ENCODE data around the gene CUEDC2.
"Not testable (repeated sequence)": the region's sequence is repeated elsewhere in the genome, so short reads cannot be mapped to it uniquely, and the experiment has no call there.

CUEDC2 gene

GRCh38 chr10:102454662-102455487, 22.5 kb upstream of the CUEDC2 start:
- not testable (repeated sequence) for DNase-seq (ENCODE audit: low read depth in 2 of 2)

- no peak for DNase-seq (ENCODE audit: low read depth in 2 of 2)
Observed at GRCh38 chr10:102453502-102453901, 21.1 kb upstream of the CUEDC2 start.

DNA sequence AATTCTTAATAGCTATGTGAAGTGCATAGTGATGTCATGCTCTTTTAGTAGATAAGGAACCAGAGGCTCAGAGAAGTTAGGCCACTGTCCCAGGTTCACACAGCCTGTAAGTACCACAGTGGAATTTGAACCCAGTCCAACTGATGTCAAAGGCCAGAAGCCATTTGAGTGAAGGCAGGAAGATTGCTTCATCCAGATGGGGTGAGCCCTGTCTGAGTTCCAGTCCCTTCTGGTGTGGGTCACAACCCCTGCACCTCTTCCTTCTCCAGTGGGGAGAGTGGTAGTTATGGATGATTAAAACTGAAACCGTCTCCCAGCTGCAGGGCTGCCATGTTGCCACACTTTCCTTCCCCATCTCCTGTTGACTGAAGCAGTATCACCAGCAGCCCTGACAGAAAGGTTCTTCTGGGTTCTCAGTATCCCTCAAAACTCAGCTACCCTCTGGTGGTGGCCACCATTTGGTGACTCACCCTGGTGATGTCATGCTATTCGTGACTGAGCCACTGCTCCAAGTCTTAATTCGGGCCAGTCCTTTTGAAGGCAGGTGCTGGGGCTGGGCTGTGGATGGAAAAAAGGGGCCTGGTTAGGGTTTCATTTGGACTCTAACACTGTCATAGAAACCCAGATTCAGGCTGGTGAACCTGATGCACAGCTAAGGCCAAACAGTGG, 20.4 kb upstream of the CUEDC2 start:
- DNase-seq (ENCODE audit: low read depth in 2 of 2) = peak; percentile 73 to 81

GRCh38 chr10:102451105-102451969, 19.0 kb upstream of the CUEDC2 start, which contains the start of gene C10orf95:
C10orf95 (minus strand) TSS chr10:102451543; CDS start chr10:102451093, 450 bp downstream.
- no peak for DNase-seq (ENCODE audit: low read depth in 2 of 2)

DNA sequence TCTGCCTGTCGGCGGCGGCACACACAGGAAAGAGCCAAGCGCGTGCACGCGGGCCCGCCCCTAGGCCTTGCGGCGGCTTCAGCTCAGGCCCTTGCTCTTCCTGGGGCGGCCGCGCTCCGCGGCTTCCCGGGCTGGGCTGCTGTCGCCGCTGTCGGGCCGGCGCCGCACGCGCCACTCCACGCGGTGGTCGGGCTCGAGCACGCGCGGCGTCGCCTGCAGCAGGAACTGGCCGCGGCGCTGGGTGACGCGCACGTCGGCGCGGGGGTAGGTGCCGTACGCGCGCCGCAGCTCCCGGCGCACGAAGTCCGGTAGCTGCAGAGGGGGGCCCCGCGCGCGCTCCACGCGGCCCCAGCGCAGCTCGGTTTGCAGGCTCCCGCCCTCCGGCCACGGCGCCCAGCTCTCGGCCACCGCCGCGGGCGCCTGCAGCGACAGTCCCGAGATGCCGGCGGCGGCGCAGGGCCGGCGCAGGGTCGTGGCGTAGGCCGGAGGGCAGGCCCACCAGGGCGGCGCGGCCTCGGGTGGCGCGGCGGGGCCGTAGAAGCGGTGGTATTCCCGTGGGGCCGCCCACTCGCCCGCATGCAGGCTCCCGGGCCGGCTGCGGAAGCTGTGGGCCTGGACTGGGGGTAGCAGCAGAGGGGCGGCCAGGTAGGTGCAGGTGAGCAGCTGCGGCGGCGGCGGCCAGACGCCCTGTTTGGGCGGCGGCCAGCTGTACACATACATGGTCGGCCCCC, 18.2 kb upstream of the CUEDC2 start:
- peak; percentile 81 to 85 for DNase-seq (ENCODE audit: low read depth in 2 of 2)

DNA sequence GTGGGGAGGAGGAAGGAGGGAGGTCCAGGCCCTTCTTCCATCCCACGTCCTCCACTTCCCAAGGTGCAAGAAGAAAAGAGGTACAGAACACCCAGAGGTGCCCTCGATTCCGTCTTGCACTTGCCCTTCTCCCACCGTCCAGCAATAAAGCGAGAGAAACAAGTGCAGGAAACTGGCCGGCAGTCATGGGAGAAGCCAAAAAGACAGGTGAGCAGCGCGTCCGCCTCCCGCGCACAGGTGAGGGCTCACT, 17.7 kb upstream of the CUEDC2 start:
- DNase-seq (ENCODE audit: low read depth in 2 of 2) = no peak

DNA sequence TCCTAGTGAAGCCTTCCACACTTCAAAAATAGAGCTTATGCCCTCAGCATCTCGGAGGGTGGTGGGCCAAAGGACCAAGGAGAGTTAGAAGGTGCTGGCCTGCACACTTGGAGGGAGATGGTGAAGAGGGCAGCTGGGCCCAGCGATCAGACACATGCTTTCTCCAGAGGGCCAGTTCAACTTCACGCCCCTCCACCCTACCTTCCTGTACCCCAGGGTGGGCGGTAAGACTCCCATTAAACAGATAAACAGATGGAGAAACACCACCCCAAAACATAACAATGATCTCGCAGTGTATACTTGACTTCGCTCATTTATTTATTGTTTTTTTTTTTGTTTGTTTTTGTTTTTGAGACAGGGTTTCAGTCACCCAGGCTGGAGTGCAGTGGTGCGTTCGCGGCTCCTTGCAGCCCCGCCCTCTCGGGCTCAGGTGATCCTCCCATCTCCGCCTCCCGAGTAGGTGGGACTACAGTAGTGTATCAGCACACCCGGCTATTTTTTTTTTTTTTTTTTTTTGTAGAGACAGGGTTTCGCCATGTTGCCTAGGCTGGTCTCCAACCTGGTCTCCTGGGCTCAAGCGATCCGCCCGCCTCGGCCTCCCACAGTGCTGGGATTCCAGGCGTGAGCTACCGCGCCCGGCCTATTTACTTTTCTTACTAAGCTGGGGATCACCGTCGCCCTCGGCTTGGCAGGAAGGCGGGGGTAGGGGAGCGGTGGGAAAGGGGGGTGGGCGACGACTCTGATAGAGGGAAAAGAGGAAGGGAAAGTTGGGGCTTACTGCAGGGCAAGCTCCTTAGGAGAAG, 17.1 kb upstream of the CUEDC2 start:
- peak; percentile 76 to 78 for DNase-seq (ENCODE audit: low read depth in 2 of 2)

DNA sequence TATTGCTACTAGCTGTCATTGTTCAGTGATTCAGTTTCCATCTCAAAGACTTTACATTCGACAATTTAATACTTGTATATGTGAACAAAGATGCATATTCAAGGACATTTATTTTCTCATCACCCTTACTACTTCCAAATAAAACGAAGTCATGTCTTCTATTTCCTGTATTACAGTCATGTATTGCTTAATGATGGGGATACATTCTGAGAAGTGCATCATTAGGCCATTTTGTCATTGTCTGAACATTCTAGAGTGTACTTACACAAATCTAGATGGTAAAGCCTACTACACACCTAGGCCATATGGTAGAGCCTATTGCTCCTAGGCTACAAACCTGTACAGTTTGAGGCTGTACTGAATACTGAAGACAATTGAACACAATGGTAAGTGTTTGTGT, 12.5 kb upstream of the CUEDC2 start:
- DNase-seq (ENCODE audit: low read depth in 2 of 2) = no peak

- no peak for DNase-seq (ENCODE audit: low read depth in 2 of 2)
Observed at GRCh38 chr10:102438374-102438773, 6.0 kb upstream of the CUEDC2 start.

DNA sequence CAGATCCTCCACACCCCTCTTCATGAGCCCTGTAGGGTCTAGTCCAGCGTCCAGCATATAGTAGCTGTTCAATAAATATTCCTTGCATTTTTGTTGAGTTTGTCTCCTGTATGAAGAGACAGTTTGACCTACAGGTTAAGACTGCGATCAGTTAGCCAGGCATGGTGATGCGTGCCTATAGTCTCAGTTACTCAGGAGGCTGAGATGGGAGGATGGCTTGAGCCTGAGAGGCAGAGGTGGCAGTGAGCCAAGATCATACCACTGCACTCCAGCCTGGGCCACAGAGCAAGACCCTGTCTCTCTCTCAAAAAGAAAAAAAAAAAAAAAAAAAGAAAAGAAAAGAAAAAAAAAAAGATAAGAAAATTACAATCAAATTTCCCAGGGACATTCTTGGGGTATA, 5.1 kb upstream of the CUEDC2 start:
- no peak for DNase-seq (ENCODE audit: low read depth in 2 of 2)

- DNase-seq (ENCODE audit: low read depth in 2 of 2) = no peak
Observed at GRCh38 chr10:102436312-102436711, 3.9 kb upstream of the CUEDC2 start.

DNA sequence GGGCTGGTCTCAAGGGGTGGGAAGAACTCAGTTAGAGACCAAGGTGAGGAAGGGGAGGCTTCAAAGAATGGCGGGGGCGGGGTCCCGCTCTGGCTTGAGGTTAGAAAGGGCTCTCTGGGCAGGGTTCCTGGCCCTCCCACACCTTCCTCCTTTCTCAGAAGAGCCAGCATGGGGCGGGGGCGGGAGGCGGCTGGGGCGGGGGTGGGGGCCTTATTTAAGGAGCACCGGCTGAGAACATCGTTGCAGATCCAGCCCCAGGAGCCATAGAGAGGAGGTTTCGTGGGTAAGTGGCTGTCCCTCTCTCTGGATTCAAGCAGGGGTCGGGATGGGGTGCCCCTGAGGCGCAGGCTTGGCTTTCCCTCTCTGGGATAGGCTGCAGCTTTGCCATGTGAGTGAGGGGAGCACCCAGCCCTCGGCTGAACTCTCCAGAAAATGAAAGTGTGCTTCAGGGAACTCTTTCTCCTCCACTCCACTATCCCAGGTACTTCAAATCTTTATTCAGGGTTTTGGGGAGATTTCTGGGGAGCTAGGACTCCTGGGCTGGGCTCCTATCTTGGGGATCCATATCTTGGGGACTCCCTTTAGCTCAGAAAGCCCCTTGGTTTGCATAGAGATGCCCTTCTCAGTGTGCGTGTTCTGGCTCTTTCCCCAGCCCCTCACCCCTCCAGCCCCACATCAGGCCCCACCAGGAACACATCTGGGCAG, 3.3 kb upstream of the CUEDC2 start:
- DNase-seq (ENCODE audit: low read depth in 2 of 2) = peak in 1 of 2 donors; percentile 62

DNA sequence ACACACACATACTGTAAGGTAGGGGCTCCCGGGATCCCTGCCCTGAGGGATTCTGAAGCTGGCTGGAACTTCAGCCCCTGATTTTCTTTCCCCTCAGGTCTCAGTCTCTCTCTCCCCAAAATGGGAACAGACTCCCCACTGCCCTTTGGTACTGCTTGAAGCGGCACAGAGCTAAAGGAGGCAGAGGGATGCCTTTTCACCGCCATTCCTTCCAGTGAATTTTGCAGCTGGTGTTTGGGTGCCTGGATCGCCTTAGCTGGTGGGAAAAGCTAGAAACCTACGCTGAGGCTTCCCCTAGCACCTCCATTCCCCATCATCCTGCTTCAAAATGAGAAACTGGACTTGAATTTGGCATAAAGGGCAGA, 2.7 kb upstream of the CUEDC2 start:
- no peak for DNase-seq (ENCODE audit: low read depth in 2 of 2)

DNA sequence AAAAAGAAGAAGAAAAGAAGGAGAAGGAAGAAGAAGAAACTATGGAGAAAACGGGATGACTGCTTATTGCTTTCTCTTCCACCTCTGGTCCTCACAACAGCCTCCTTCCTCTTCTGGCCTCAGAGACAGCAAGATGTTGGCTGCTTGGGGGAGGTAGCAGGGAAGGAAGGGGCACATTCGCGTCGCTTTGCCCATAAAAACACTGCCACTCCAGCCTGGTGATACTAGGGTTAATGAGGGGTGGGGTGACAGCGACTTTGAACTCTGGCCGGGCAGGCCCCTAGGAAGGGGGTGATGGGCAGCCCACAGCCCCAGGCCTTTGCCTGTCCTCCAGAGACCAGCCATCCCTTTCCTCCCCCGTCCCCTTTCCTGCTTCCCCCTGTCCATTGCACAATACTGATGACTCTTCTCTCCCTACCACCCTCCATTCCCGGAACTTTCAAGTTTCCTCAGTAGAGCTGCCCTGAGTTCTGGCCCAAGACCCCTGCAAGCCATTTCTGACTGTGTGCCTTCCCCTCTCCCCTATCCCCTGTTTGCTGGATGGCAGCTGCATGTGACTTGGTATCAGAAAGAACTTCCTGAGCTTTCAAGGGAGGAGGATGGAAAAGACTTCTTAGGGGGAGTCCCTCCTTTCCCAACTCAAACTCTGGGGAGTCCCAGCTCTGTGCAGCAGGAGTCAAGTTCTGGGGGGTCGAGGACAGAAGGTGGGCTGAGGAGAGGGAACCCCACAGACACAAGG, 2.2 kb upstream of the CUEDC2 start:
- no peak for DNase-seq (ENCODE audit: low read depth in 2 of 2)

GRCh38 chr10:102433619-102434046, 1.3 kb upstream of the CUEDC2 start:
- no peak for DNase-seq (ENCODE audit: low read depth in 2 of 2)

DNA sequence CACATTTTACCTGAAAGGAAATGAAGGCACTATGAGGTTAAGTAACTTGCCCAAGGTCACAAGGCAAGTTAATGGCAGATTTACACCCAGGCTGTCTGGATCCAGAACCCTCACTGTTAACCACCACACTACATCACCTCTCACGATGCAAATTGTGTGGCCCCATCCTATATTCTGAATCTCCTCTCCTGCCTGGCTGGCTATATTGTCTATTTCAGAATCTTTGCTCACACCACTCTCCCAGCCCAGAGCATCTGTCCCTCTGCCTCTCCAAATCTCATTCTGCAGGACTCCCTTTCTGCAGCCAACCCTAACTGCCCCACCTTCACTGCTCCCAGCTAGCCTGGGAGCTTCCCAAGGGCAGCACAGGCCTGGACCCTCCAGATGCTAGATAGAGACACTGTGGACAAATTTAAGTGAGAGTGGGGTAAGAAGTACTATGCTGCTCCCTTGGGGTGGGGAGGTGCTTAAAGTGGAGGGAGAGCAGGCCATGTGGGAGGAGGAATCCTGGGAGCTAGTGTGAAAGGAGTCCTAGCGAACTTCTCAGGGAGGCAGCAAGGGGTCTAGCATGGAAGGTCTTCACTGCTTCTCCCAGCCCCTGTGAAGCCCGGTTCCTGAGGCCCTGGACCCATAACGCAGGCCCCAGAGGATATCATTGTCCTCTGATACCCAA, 786 bp downstream of the CUEDC2 start:
- no peak for DNase-seq (ENCODE audit: low read depth in 2 of 2)

- DNase-seq (ENCODE audit: low read depth in 2 of 2) = no peak
Observed at GRCh38 chr10:102429468-102429867, 2.9 kb downstream of the CUEDC2 start.

- no peak for DNase-seq (ENCODE audit: low read depth in 2 of 2)
Observed at GRCh38 chr10:102426803-102427287, 5.5 kb downstream of the CUEDC2 start.

- no peak for DNase-seq (ENCODE audit: low read depth in 2 of 2)
Observed at GRCh38 chr10:102425444-102425843, 6.9 kb downstream of the CUEDC2 start.
